Endothelial cell of umbilical vein (primary cell): ENCODE results near the gene CAMTA1. TPM values are rescaled to one million over a fixed set of nuclear protein-coding genes. Genes with fewer than 3 reads are reported as not detected.

Experiments used
- BruUV-seq: library from RNA; stranded (reverse); fragments of 400-500 nt; replicated peaks from 2 replicates; lab custom pipeline; 2021; lab: Mats Ljungman, UMichigan
- CTCF ChIA-PET: fragments of 300-600, 350-600 bp; sonication (Branson Sonifier 250); formaldehyde crosslinking; loops from one replicate; lab custom pipeline; 2021; ENCODE audit warnings: antibody characterized with exemption, inconsistent platforms; lab: Charles Lee
- POLR2A ChIA-PET: fragments of 300-600, 350-600 bp; sonication (Branson Sonifier 250); formaldehyde crosslinking; loops from one replicate; lab custom pipeline; 2021; ENCODE audit warnings: antibody characterized with exemption, inconsistent platforms; lab: Charles Lee
- DNase-seq: peaks from one replicate; pipeline ENCODE4 v3.0.0-alpha.2; 2011; ENCODE audit warnings: low read depth, low spot score
- FAIRE-seq: peaks from 2 replicates; lab custom pipeline; 2011; peaks lifted over from hg19 to GRCh38; lab: Jason Lieb, UNC
- H2AFZ ChIP-seq: 2 replicates; pipeline ENCODE4 v1.6.0; 2012; ENCODE audit warnings: low read depth, low read length, control low read depth, inconsistent platforms
- H3K27ac ChIP-seq: 2 replicates; pipeline ENCODE4 v1.5.1; 2011; ENCODE audit warnings: low read depth, mild to moderate bottlenecking, control low read depth, low read length, moderate library complexity; ENCODE audit not compliant: insufficient read depth
- H3K27me3 ChIP-seq, 2 experiments: 2 replicates each; pipeline versions ENCODE4 v1.6.0 to v1.6.1; 2011; ENCODE audit warnings: low read length in 2 of 2, mixed read lengths in 1 of 2; ENCODE audit not compliant: control insufficient read depth in 2 of 2, insufficient read depth in 2 of 2
- H3K36me3 ChIP-seq, 2 experiments: 2 replicates in 1 of 2; 3 replicates in 1 of 2; pipeline ENCODE4 v1.5.1; 2011; ENCODE audit warnings: low read length in 2 of 2, mild to moderate bottlenecking in 1 of 2, moderate library complexity in 1 of 2; ENCODE audit not compliant: control insufficient read depth in 2 of 2, insufficient read depth in 2 of 2; ENCODE audit errors: extremely low read depth in 1 of 2
- H3K4me1 ChIP-seq: 3 replicates; pipeline ENCODE4 v1.5.1; 2011; ENCODE audit warnings: mild to moderate bottlenecking, low read length; ENCODE audit not compliant: control insufficient read depth, insufficient read depth; ENCODE audit errors: extremely low read depth
- H3K4me2 ChIP-seq: 2 replicates; pipeline ENCODE4 v1.6.1; 2011; ENCODE audit warnings: low read length, control low read depth, mixed read lengths; ENCODE audit not compliant: insufficient read depth
- H3K4me3 ChIP-seq, 3 experiments: fragments of 200-600 bp in 1 of 3; sonication (generic), shearing (Covaris generic) in 1 of 3; replicated peaks in 1 of 3; 2 replicates each; pipeline ENCODE4 v1.5.1; 2011 to 2016; ENCODE audit warnings: control low read depth in 3 of 3, low read length in 3 of 3, mild to moderate bottlenecking in 2 of 3, inconsistent platforms in 1 of 3, low read depth in 1 of 3, moderate library complexity in 1 of 3; ENCODE audit not compliant: insufficient read depth in 1 of 3
- H3K79me2 ChIP-seq: 2 replicates; pipeline ENCODE4 v1.6.0; 2012; ENCODE audit warnings: low read length, inconsistent platforms; ENCODE audit not compliant: control insufficient read depth, insufficient read depth
- H3K9ac ChIP-seq: replicated peaks from 2 replicates; pipeline ENCODE3; 2011; ENCODE audit warnings: low read length, control low read depth; ENCODE audit not compliant: insufficient read depth; ENCODE audit errors: extremely low read depth
- H3K9me1 ChIP-seq: replicated peaks from 3 replicates; pipeline ENCODE4 v1.6.0; 2011; ENCODE audit warnings: mild to moderate bottlenecking, low read length; ENCODE audit not compliant: control insufficient read depth, insufficient read depth; ENCODE audit errors: extremely low read depth
- H3K9me3 ChIP-seq: replicated peaks from 2 replicates; pipeline ENCODE4 v1.5.1; 2012; ENCODE audit warnings: low read length, inconsistent platforms; ENCODE audit not compliant: control insufficient read depth, insufficient read depth
- H4K20me1 ChIP-seq: replicated peaks from 2 replicates; pipeline ENCODE3; 2011; ENCODE audit warnings: mild to moderate bottlenecking, low read length; ENCODE audit not compliant: control insufficient read depth, insufficient read depth; ENCODE audit errors: extremely low read depth
- EZH2 ChIP-seq: IDR thresholded peaks from 2 replicates; pipeline ENCODE4 v1.6.1; 2012; ENCODE audit warnings: borderline replicate concordance, low read depth, mild to moderate bottlenecking, moderate library complexity, low read length, inconsistent platforms; ENCODE audit not compliant: severe bottlenecking
- FOS ChIP-seq: IDR thresholded peaks from 2 replicates; pipeline ENCODE4 v1.6.1; 2011; ENCODE audit warnings: mild to moderate bottlenecking, low read length, moderate library complexity, borderline replicate concordance; ENCODE audit not compliant: insufficient read depth
- GATA2 ChIP-seq: IDR thresholded peaks from 2 replicates; pipeline ENCODE4 v1.7.0; 2011; ENCODE audit warnings: low read depth, mild to moderate bottlenecking, moderate library complexity, mixed read lengths, low read length; ENCODE audit not compliant: insufficient read length, insufficient read depth
- JUN ChIP-seq: IDR thresholded peaks from 2 replicates; pipeline ENCODE4 v1.6.1; 2011; ENCODE audit warnings: borderline replicate concordance, low read depth; ENCODE audit not compliant: insufficient read length, insufficient read depth
- MYC ChIP-seq: IDR thresholded peaks from one replicate; pipeline ENCODE4 v1.6.1; 2011; ENCODE audit warnings: mild to moderate bottlenecking, low read depth, low read length
- POLR2A ChIP-seq: IDR thresholded peaks from 2 replicates; pipeline ENCODE4 v1.6.1; 2012; ENCODE audit warnings: low read depth, mild to moderate bottlenecking, control low read depth, low read length
- POLR2AphosphoS5 ChIP-seq: IDR thresholded peaks from 2 replicates; pipeline ENCODE4 v1.6.1; 2012; ENCODE audit warnings: low read depth, mild to moderate bottlenecking, control low read depth, low read length, moderate library complexity; ENCODE audit not compliant: insufficient read depth
- dilution Hi-C: fragments of 300-500 bp; cut with MboI; formaldehyde crosslinking; loops from one replicate; pipeline ENCODE4 v1.15.0; 2019; ENCODE audit warnings: low sequenced_read_pairs; ENCODE audit not compliant: extremely low pct_ligation_motif_present
- intact Hi-C: fragments of 100-400 bp; cut with micrococcal nuclease; formaldehyde crosslinking; loops from one replicate; pipeline ENCODE4 v1.10.0; 2022
- polyA plus RNA-seq, 4 experiments: library from polyadenylated mRNA; depleted of rRNA in 3 of 4; stranded (reverse) in 3 of 4; unstranded in 1 of 4; fragments of >200 nt; gene quantifications; 2 replicates each; pipeline versions ENCODE4 v1.2.1 to v1.2.3, GENCODE V29; 2011 to 2012; ENCODE audit warnings: missing spikeins in 1 of 4
- total RNA-seq: library from RNA; stranded (reverse); gene quantifications from 2 replicates; pipeline ENCODE4 v1.2.3, GENCODE V29; 2021
- TF ChIP-seq, protein P1 (sequence below), 2 donors: IDR thresholded peaks; 1 replicate in 1 of 2; 2 replicates in 1 of 2; pipeline ENCODE4 v1.5.1; 2011; ENCODE audit warnings: low read length in 2 of 2, mild to moderate bottlenecking in 2 of 2, moderate library complexity in 2 of 2, control low read depth in 1 of 2, inconsistent platforms in 1 of 2, low read depth in 1 of 2; ENCODE audit not compliant: insufficient read depth in 1 of 2; ENCODE audit errors: extremely low read depth in 1 of 2
- TF ChIP-seq, protein P2 (sequence below): IDR thresholded peaks from 2 replicates; pipeline ENCODE4 v1.6.1; 2011; ENCODE audit not compliant: insufficient read depth, insufficient read length

The CAMTA1 gene
- total and polyA plus RNA-seq, 2 donors (not counting 3 experiments of a cell fraction or from before 2014, with no cell fraction given): 50.8 to 92.7 TPM

DNA sequence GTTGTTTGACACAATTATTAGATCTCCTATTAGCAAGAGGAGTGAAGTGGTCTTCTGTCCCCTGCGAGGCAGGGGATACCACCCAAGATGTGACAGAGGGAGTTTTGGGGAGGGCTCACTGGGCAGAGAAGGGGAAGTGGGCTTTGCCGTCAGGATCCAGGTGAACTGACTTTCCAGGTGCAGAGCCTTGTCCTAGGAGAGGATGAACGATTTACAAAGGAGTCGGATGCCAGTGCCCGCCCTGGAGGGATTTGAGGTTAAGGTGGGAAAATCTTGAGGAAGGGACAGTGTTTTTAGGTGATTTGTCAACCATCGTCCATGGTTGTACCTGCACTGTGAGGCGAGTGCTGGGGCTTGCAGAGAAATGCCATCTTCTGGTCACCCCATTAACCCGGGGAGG is 201.0 kb downstream of the CAMTA1 start:
- POLR2A ChIA-PET: no interaction called here
- intact Hi-C loops (no loop called here), dilution Hi-C loops (no loop called here)
- TF ChIP-seq EZH2 (no peak), POLR2A (no peak), MYC (no peak), POLR2AphosphoS5 (no peak), FOS (no peak), JUN (no peak), GATA2 (no peak)
- TF ChIP-seq, protein P1, sequence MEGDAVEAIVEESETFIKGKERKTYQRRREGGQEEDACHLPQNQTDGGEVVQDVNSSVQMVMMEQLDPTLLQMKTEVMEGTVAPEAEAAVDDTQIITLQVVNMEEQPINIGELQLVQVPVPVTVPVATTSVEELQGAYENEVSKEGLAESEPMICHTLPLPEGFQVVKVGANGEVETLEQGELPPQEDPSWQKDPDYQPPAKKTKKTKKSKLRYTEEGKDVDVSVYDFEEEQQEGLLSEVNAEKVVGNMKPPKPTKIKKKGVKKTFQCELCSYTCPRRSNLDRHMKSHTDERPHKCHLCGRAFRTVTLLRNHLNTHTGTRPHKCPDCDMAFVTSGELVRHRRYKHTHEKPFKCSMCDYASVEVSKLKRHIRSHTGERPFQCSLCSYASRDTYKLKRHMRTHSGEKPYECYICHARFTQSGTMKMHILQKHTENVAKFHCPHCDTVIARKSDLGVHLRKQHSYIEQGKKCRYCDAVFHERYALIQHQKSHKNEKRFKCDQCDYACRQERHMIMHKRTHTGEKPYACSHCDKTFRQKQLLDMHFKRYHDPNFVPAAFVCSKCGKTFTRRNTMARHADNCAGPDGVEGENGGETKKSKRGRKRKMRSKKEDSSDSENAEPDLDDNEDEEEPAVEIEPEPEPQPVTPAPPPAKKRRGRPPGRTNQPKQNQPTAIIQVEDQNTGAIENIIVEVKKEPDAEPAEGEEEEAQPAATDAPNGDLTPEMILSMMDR (IDR thresholded peaks at IDR 0.05; ENCODE audit: extremely low read depth in 1 of 2, insufficient read depth in 1 of 2, low read depth in 1 of 2, low read length in 2 of 2): no peak
- TF ChIP-seq, protein P2, sequence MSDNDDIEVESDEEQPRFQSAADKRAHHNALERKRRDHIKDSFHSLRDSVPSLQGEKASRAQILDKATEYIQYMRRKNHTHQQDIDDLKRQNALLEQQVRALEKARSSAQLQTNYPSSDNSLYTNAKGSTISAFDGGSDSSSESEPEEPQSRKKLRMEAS: no peak
- no peaks in the 10 kb centered on the region for H4K20me1 ChIP-seq
- no peak overlapping the region for H2AFZ ChIP-seq
- no peak overlapping the region for H3K4me3 ChIP-seq
- no peaks in the 10 kb centered on the region for H3K9me3 ChIP-seq
- DNase-seq (no peak), FAIRE-seq (no peak)
- H3K79me2 ChIP-seq: no peaks in the 10 kb centered on the region
- no peak overlapping the region for H3K9ac ChIP-seq
- H3K27ac ChIP-seq: no peak overlapping the region
- no peaks in the 10 kb centered on the region for H3K4me1 ChIP-seq
- H3K9me1 ChIP-seq: no peaks in the 10 kb centered on the region
- no TSS peak for BruUV-seq
- no peaks in the 10 kb centered on the region for H3K36me3 ChIP-seq
- no peak overlapping the region for H3K4me2 ChIP-seq
- CTCF ChIA-PET: no interaction called here
- H3K27me3 ChIP-seq: no peaks in the 10 kb centered on the region
